HL-60 (cell line): ENCODE results near the gene SOX30.

Experiments
- DNase-seq, 2 experiments: peaks; one replicate each; pipeline ENCODE4 v3.0.0-alpha.2; 2010 to 2020; ENCODE audit warnings: low read depth in 1 of 2, low spot score in 1 of 2
- H3K27ac ChIP-seq: fragments of 250-450 bp; sonication (Bioruptor Pico); replicated peaks from 2 replicates; pipeline ENCODE4 v1.5.1; 2020; ENCODE audit warnings: mild to moderate bottlenecking, moderate library complexity
- H3K27me3 ChIP-seq: fragments of 250-450 bp; sonication (Bioruptor Pico); 2 replicates; pipeline ENCODE4 v1.5.1; 2021; ENCODE audit warnings: mild to moderate bottlenecking, moderate library complexity; ENCODE audit not compliant: insufficient read depth, poor library complexity, severe bottlenecking
- H3K4me3 ChIP-seq: replicated peaks from 2 replicates; pipeline ENCODE4 v1.5.1; 2011; ENCODE audit warnings: mild to moderate bottlenecking, control low read depth, low read length; ENCODE audit not compliant: insufficient read depth
- CTCF ChIP-seq: IDR thresholded peaks from one replicate; pipeline ENCODE4 v1.5.1; 2011; ENCODE audit warnings: low read length, control low read depth, inconsistent platforms; ENCODE audit not compliant: insufficient read depth
- GABPA ChIP-seq: IDR thresholded peaks from 2 replicates; pipeline ENCODE4 v1.6.1; 2012; ENCODE audit warnings: low read depth
- POLR2AphosphoS5 ChIP-seq: IDR thresholded peaks from 2 replicates; pipeline ENCODE4 v1.6.1; 2012; ENCODE audit warnings: low read depth
- REST ChIP-seq: IDR thresholded peaks from 2 replicates; pipeline ENCODE4 v1.6.1; 2012; ENCODE audit warnings: low read depth; ENCODE audit not compliant: insufficient replicate concordance
- SPI1 ChIP-seq: IDR thresholded peaks from 2 replicates; pipeline ENCODE4 v1.6.1; 2012; ENCODE audit warnings: low read depth, mild to moderate bottlenecking, borderline replicate concordance

The SOX30 gene

DNA sequence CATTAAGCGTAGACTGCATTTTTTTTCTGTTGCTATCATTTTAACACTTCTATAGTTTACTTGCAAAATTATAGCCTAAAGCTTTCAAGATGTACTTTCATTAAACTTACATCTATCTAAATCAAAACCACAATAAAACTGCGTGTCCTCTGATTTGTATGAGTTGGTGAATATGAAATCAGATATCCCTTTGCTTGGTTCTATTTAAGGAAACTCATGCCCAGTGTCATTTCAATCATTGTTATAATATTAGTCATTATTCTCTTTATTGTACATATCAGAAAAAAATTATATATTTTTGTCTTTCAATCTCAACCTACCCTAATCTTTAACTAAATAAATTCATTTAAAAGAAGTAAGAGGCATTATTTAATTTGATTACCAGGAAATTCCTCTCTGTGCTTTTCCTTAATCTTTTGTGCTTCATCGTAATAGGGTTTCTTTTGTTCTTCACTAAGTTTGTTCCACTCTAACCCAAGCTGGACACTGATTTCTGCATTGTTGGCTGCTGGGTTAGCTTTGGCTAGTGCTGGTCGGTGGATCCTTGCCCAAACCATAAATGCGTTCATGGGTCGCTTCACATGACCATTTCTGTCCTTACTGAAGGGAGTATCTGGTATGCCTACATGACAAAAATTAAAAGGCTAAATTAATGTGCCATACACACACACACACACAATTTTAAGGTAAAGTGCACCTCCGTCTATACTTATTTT is 3.8 kb downstream of the SOX30 start:
- no peak overlapping the region for H3K4me3 ChIP-seq
- H3K27me3 ChIP-seq = peaks cover 4% of the 10 kb centered on the region
- DNase-seq = no peak
- TF ChIP-seq SPI1 (no peak), POLR2AphosphoS5 (no peak)
- no peak overlapping the region for H3K27ac ChIP-seq

- H3K27ac ChIP-seq = no peak overlapping the region
Measured at GRCh38 chr5:157640406-157641066, 11.7 kb downstream of the SOX30 start.

GRCh38 chr5:157630341-157630740 is 21.9 kb downstream of the SOX30 start:
- DNase-seq = no peak
- H3K27ac ChIP-seq = no peak overlapping the region
- TF ChIP-seq REST (no peak), SPI1 (no peak), POLR2AphosphoS5 (no peak), GABPA (no peak), CTCF (no peak)
- no peak overlapping the region for H3K4me3 ChIP-seq
- H3K27me3 ChIP-seq = no peaks in the 10 kb centered on the region

More at GRCh38 chr5:157640406-157641066, 11.7 kb downstream of the SOX30 start:
- DNase-seq = no peak
- no peak overlapping the region for H3K4me3 ChIP-seq
- no peaks in the 10 kb centered on the region for H3K27me3 ChIP-seq
- no peak for TF ChIP-seq SPI1
- TF ChIP-seq GABPA = no peak
- no peak for TF ChIP-seq REST

DNA sequence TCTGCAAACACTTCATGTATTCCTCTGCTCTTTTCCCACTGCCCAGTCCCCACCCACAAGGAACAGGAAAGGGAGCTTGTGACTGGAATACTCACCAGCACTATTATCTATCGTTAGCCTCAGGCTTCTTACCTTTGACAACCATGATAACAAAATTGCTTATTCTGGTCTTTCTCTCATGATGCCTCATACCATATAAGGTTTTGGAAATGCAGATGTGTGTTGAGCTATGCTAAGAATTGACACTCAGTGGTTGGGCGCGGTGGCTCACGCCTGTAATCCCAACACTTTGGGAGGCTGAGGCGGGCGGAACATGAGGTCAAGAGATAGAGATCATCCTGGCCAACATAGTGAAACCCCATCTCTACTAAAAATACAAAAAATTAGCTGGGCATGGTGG is 25.4 kb downstream of the SOX30 start:
- DNase-seq = no peak
- H3K27me3 ChIP-seq = no peaks in the 10 kb centered on the region
- no peak overlapping the region for H3K4me3 ChIP-seq
- TF ChIP-seq POLR2AphosphoS5 = no peak
- TF ChIP-seq REST = no peak
- no peak for TF ChIP-seq SPI1
- TF ChIP-seq CTCF = no peak
- no peak for TF ChIP-seq GABPA
- no peak overlapping the region for H3K27ac ChIP-seq
